ENCODE measurements around the gene A2M. TPM values are rescaled to one million over a fixed set of nuclear protein-coding genes. Genes with fewer than 3 reads are reported as not detected.

A2M gene
- total and polyA plus RNA-seq, 2 of the 8 experiments (the other 6 are each of a cell fraction or from before 2014, with no cell fraction given): 0.15 TPM; not detected in 1

DNA sequence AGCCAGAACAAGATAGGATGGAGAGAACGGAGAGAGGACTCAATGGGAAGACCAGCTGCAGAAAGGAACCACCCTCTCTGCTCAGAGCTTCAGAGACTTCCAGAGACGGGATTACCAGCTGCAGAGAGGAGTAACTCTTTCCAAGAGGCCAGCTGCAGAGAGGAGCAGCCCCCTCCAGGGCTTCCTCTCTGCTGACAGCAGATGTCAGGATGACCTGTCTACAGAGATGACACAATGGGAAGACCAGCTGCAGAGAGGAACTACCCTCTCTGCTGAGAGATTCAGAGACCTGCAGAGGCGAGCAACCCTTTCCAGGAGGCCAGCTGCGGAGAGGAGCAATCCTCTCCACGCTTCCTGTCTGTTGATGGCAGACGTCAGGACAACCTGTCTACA lies 64.6 kb downstream of the A2M start:
- POLR2A ChIA-PET (ENCODE audit: partially characterized antibody): interaction anchor here (0.6 to 4.2 kb wide), 6 partner anchors 14 to 221 kb away, joined by 3 to 25 read pairs (median 3); partner anchors contain the start of gene M6PR
- H3K36me3 ChIP-seq (ENCODE audit: control insufficient read depth in 2 of 4, insufficient read depth in 4 of 4, low read length in 3 of 4): no peaks in the 10 kb centered on the region

More for the DNA sequence above, 64.6 kb downstream of the A2M start:
- Histone ChIP-seq H3K9me3 (ENCODE audit: insufficient read depth in 2 of 2, low read depth in 1 of 2, low read length in 1 of 2) (no peaks in the 10 kb centered on the region), H3K4me2 (ENCODE audit: insufficient read depth in 1 of 2, low read depth in 2 of 2, low read length in 2 of 2) (no peak overlapping the region), H3K18ac (ENCODE audit: extremely low read depth, low read length) (no peak overlapping the region), H3K27ac (ENCODE audit: low read depth, low read length) (no peak overlapping the region), H3K27me3 (replicated peaks in 1 of 4; ENCODE audit: control insufficient read depth in 3 of 4, extremely low read depth in 1 of 4, insufficient read depth in 3 of 4, low read length in 3 of 4) (no peaks in the 10 kb centered on the region), H2BK15ac (ENCODE audit: low read length) (no peak overlapping the region), H3K56ac (replicated peaks; ENCODE audit: insufficient read length, low read depth, low read length) (no peak overlapping the region), H2BK5ac (ENCODE audit: low read depth, low read length) (no peak overlapping the region), H3K4me3 (ENCODE audit: extremely low read depth in 1 of 4, insufficient read depth in 2 of 4, low read depth in 3 of 4, low read length in 4 of 4) (no peak overlapping the region), H4K8ac (ENCODE audit: extremely low read depth, insufficient read depth, low read length) (no peak overlapping the region), H4K91ac (replicated peaks; ENCODE audit: insufficient read length, low read length) (no peak overlapping the region), H3K14ac (ENCODE audit: insufficient read length) (no peak overlapping the region), H2AFZ (ENCODE audit: low read length) (no peak overlapping the region), H3K9ac (replicated peaks in 1 of 4; ENCODE audit: extremely low read depth in 1 of 4, low read depth in 3 of 4, low read length in 3 of 4) (no peak overlapping the region), H3K23ac (ENCODE audit: insufficient read length) (no peak overlapping the region), H3K79me2 (ENCODE audit: control insufficient read depth in 1 of 2, insufficient read depth in 2 of 2, low read length in 2 of 2) (no peaks in the 10 kb centered on the region), H3K4me1 (replicated peaks in 1 of 4; ENCODE audit: control insufficient read depth in 3 of 4, insufficient read depth in 4 of 4, low read length in 3 of 4) (no peaks in the 10 kb centered on the region), H2BK20ac (ENCODE audit: low read length) (no peak overlapping the region), H4K5ac (ENCODE audit: insufficient read length, low read depth, low read length) (no peak overlapping the region), H2BK12ac (ENCODE audit: low read depth, low read length) (no peak overlapping the region), H3K4ac (replicated peaks; ENCODE audit: insufficient read length, low read depth, low read length) (no peak overlapping the region), H2BK120ac (replicated peaks; ENCODE audit: low read depth, low read length) (no peak overlapping the region), H3K79me1 (ENCODE audit: low read depth, low read length) (no peaks in the 10 kb centered on the region), H3K23me2 (ENCODE audit: low read depth, low read length) (no peaks in the 10 kb centered on the region), H4K20me1 (replicated peaks in 1 of 2; ENCODE audit: control insufficient read depth in 1 of 2, insufficient read depth in 2 of 2, low read length in 2 of 2) (no peaks in the 10 kb centered on the region), H2AK5ac (ENCODE audit: low read depth, low read length) (no peak overlapping the region)
- FAIRE-seq (no peak), DNase-seq (ENCODE audit: low read depth in 1 of 2, low spot score in 2 of 2) (no peak)
- CTCF ChIA-PET (ENCODE audit: partially characterized antibody): interaction anchor here (0.6 to 4.0 kb wide), 13 partner anchors 9 to 370 kb away, joined by 3 to 58 read pairs (median 11); no protein-coding TSS in a partner anchor
- 89% methylated on average over 6 of the region's 6 CpGs; no CpG with 5 or more reads in 1 of the 2 experiments for WGBS, 2 experiments (ENCODE audit: extremely low coverage in 1 of 2, insufficient coverage in 1 of 2, insufficient read length in 1 of 2, insufficient replicate concordance in 2 of 2, low coverage in 1 of 2, low lambda C conversion rate in 2 of 2, missing lambda C conversion rate in 1 of 2)
- TF ChIP-seq SP2 (IDR thresholded peaks at IDR 0.05; ENCODE audit: low read length) (no peak), GTF2F1 (IDR thresholded peaks at IDR 0.05; ENCODE audit: borderline replicate concordance, low read depth, low read length) (no peak), POLR2A (IDR thresholded peaks at IDR 0.05; ENCODE audit: control extremely low read depth in 1 of 2, low read depth in 2 of 2, low read length in 2 of 2) (no peak), RBBP5 (IDR thresholded peaks at IDR 0.05; ENCODE audit: borderline replicate concordance, low read depth, low read length) (no peak)

Measured in H1 (cell line).